AG04450 (cell line): ENCODE data around the gene KRT37. TPM values are rescaled to one million over a fixed set of nuclear protein-coding genes. Genes with fewer than 3 reads are reported as not detected.

Experiments used
- CTCF ChIA-PET: fragments of 300-600, 350-600 bp; formaldehyde crosslinking; extraction: SDS; loops from one replicate; lab custom pipeline; 2022; ENCODE audit warnings: antibody characterized with exemption, inconsistent platforms; lab: Charles Lee
- POLR2A ChIA-PET: fragments of 350-600 bp; formaldehyde crosslinking; extraction: SDS; loops from one replicate; lab custom pipeline; 2021; ENCODE audit warnings: antibody characterized with exemption, inconsistent platforms; lab: Yijun Ruan, JAX
- DNase-seq: peaks from one replicate; pipeline ENCODE4 v3.0.0-alpha.2; 2011; ENCODE audit warnings: low read depth, low spot score
- H3K27ac ChIP-seq: one replicate; pipeline ENCODE4 v1.5.1; 2012; ENCODE audit warnings: low read depth, low read length, control low read depth
- H3K27me3 ChIP-seq: one replicate; pipeline ENCODE4 v1.6.0; 2012; ENCODE audit warnings: low read length; ENCODE audit not compliant: control insufficient read depth, insufficient read depth
- H3K4me3 ChIP-seq: 2 replicates; pipeline ENCODE4 v1.5.1; 2011; ENCODE audit warnings: mild to moderate bottlenecking, low read depth, low read length, control low read depth
- H3K9me3 ChIP-seq: 2 replicates; pipeline ENCODE4 v1.5.1; 2012; ENCODE audit warnings: low read length; ENCODE audit not compliant: control insufficient read depth, insufficient read depth
- CTCF ChIP-seq: IDR thresholded peaks from 2 replicates; pipeline ENCODE4 v1.5.1; 2011; ENCODE audit warnings: low read depth, low read length, control low read depth, inconsistent platforms
- polyA plus RNA-seq: library from polyadenylated mRNA; depleted of rRNA; stranded (reverse); fragments of >200 nt; gene quantifications from 2 replicates; pipeline ENCODE4 v1.2.3, GENCODE V29; 2011; rRNA removed
- small RNA-seq: library from RNA; depleted of rRNA; stranded (forward); fragments of <200 nt; gene quantifications from one replicate; pipeline ENCODE3, GENCODE V24; 2012; ENCODE audit warnings: low read depth; ENCODE audit not compliant: insufficient read length

Gene KRT37
- polyA plus RNA-seq, 1 experiment, result not detected

GRCh38 chr17:41377546-41377945 lies 46.8 kb downstream of the KRT37 start:
- H3K27ac ChIP-seq, result no peak overlapping the region
- no peak overlapping the region for H3K4me3 ChIP-seq
- DNase-seq, result no peak
- H3K9me3 ChIP-seq, result peaks cover 3% of the 10 kb centered on the region; the same call in 1 of the 2 replicates
- CTCF ChIA-PET, result no interaction called here
- H3K27me3 ChIP-seq, result no peaks in the 10 kb centered on the region
- POLR2A ChIA-PET, result no interaction called here
- no peak for TF ChIP-seq CTCF

Small RNA genes within 50 kb of the gene (small RNA-seq; reads per million reads assigned to genes)
- gene RNU2-32P, result not detected

Other genes with a start within 250 kb of the KRT37 start
- not detected in 2 replicates for gene KRTAP4-2, start 246.4 kb downstream of the KRT37 start, polyA plus RNA-seq
- gene KRTAP4-1, start 239.7 kb downstream of the KRT37 start, polyA plus RNA-seq, result not detected in 2 replicates
- gene KRTAP9-1, start 234.7 kb downstream of the KRT37 start, polyA plus RNA-seq, result not detected in 2 replicates
- gene KRTAP9-2, start 197.9 kb downstream of the KRT37 start, polyA plus RNA-seq, result not detected in 2 replicates
- not detected in 2 replicates for gene KRTAP9-3, start 192.1 kb downstream of the KRT37 start, polyA plus RNA-seq
- not detected in 2 replicates for gene KRTAP9-8, start 186.6 kb downstream of the KRT37 start, polyA plus RNA-seq
- not detected in 2 replicates for gene KRTAP9-4, start 174.9 kb downstream of the KRT37 start, polyA plus RNA-seq
- gene KRTAP9-9, start 169.2 kb downstream of the KRT37 start, polyA plus RNA-seq, result not detected in 2 replicates
- not detected in 2 replicates for gene KRTAP9-6, start 159.2 kb downstream of the KRT37 start, polyA plus RNA-seq
- not detected in 2 replicates for gene KRTAP9-7, start 148.9 kb downstream of the KRT37 start, polyA plus RNA-seq
- not detected in 2 replicates for gene KRTAP29-1, start 121.7 kb downstream of the KRT37 start, polyA plus RNA-seq
- gene KRTAP16-1, start 115.3 kb downstream of the KRT37 start, polyA plus RNA-seq, result not detected in 2 replicates
- gene KRTAP17-1, start 108.9 kb downstream of the KRT37 start, polyA plus RNA-seq, result not detected in 2 replicates
- not detected in 2 replicates for gene KRT33A, start 73.8 kb downstream of the KRT37 start, polyA plus RNA-seq
- gene KRT33B, start 54.8 kb downstream of the KRT37 start, polyA plus RNA-seq, result 0.07 TPM in 1 of 2 replicates, not detected in the other
- 0.27 and 0.29 TPM in 2 replicates for gene KRT34, start 42.3 kb downstream of the KRT37 start, polyA plus RNA-seq
- gene KRT31, start 27.0 kb downstream of the KRT37 start, polyA plus RNA-seq, result not detected in 2 replicates
- 0.11 and 0.17 TPM in 2 replicates for gene KRT38, start 16.4 kb upstream of the KRT37 start, polyA plus RNA-seq
- gene KRT32, start 42.8 kb upstream of the KRT37 start, polyA plus RNA-seq, result 0.09 and 0.14 TPM in 2 replicates
- not detected in 2 replicates for gene KRT35, start 56.6 kb upstream of the KRT37 start, polyA plus RNA-seq
- gene KRT36, start 65.3 kb upstream of the KRT37 start, polyA plus RNA-seq, result not detected in 2 replicates
- gene KRT13, start 81.0 kb upstream of the KRT37 start, polyA plus RNA-seq, result 0.05 TPM in 1 of 2 replicates, not detected in the other
- 1.4 and 1.8 TPM in 2 replicates for gene KRT15, start 94.3 kb upstream of the KRT37 start, polyA plus RNA-seq
- 19.7 and 27.6 TPM in 2 replicates for gene KRT19, start 103.7 kb upstream of the KRT37 start, polyA plus RNA-seq
- gene KRT9, start 147.5 kb upstream of the KRT37 start, polyA plus RNA-seq, result not detected in 2 replicates
- 0.09 TPM in 1 of 2 replicates, not detected in the other for gene KRT14, start 162.3 kb upstream of the KRT37 start, polyA plus RNA-seq
- not detected in 2 replicates for gene KRT16, start 188.2 kb upstream of the KRT37 start, polyA plus RNA-seq
- gene KRT17, start 200.0 kb upstream of the KRT37 start, polyA plus RNA-seq, result 2.8 and 4.9 TPM in 2 replicates